ENCODE measurements around the gene EIF3B.
"Not testable (repeated sequence)": the region's sequence is repeated elsewhere in the genome, so short reads cannot be mapped to it uniquely, and the experiment has no call there.

Gene EIF3B

GRCh38 chr7:2350055-2350454 lies 4.6 kb upstream of the EIF3B start:
- no peak for DNase-seq

- DNase-seq: no peak
Measured at GRCh38 chr7:2350861-2351260, 3.8 kb upstream of the EIF3B start.

GRCh38 chr7:2353113-2353935 lies 1.3 kb upstream of the EIF3B start:
- no peak for DNase-seq

- peak; percentile 87 for DNase-seq
Measured at GRCh38 chr7:2353936-2354185, 766 bp upstream of the EIF3B start.

- DNase-seq: peak; percentile 7
Measured at GRCh38 chr7:2354939-2355704, 495 bp downstream of the EIF3B start.

- DNase-seq: no peak
Measured at GRCh38 chr7:2355705-2356008, 1.0 kb downstream of the EIF3B start.

- DNase-seq: no peak
Measured at GRCh38 chr7:2357165-2357564, 2.5 kb downstream of the EIF3B start.

- no peak for DNase-seq
Measured at GRCh38 chr7:2357571-2357970, 2.9 kb downstream of the EIF3B start.

- DNase-seq: no peak
Measured at GRCh38 chr7:2358968-2359527, 4.4 kb downstream of the EIF3B start.

- no peak for DNase-seq
Measured at GRCh38 chr7:2359610-2360009, 5.0 kb downstream of the EIF3B start.

GRCh38 chr7:2360796-2361195 lies 6.2 kb downstream of the EIF3B start:
- DNase-seq: no peak

- no peak for DNase-seq
Measured at GRCh38 chr7:2362385-2363088, 7.9 kb downstream of the EIF3B start.

GRCh38 chr7:2369139-2369538 lies 14.5 kb downstream of the EIF3B start:
- DNase-seq: no peak

- DNase-seq: no peak
Measured at GRCh38 chr7:2371329-2371728, 16.7 kb downstream of the EIF3B start.

GRCh38 chr7:2372724-2373123 lies 18.1 kb downstream of the EIF3B start:
- no peak for DNase-seq

- no peak for DNase-seq
Measured at GRCh38 chr7:2373124-2373556, 18.5 kb downstream of the EIF3B start.

- DNase-seq: no peak
Measured at GRCh38 chr7:2373646-2374045, 19.0 kb downstream of the EIF3B start.

- DNase-seq: no peak
Measured at GRCh38 chr7:2374401-2374800, 19.8 kb downstream of the EIF3B start.

GRCh38 chr7:2374830-2375728 lies 20.5 kb downstream of the EIF3B start:
- no peak for DNase-seq

GRCh38 chr7:2376351-2377154 lies 21.9 kb downstream of the EIF3B start:
- no peak for DNase-seq

- not testable (repeated sequence) for DNase-seq
Measured at GRCh38 chr7:2377492-2377891, 22.9 kb downstream of the EIF3B start.

GRCh38 chr7:2378125-2378524 lies 23.5 kb downstream of the EIF3B start:
- DNase-seq: not testable (repeated sequence)
